GM12878 (cell line): Measurements from ENCODE around the gene FGFR2. TPM values are rescaled to one million over a fixed set of nuclear protein-coding genes. Genes with fewer than 3 reads are reported as not detected.

Experiments used
- ATAC-seq: fragments of 200-7000 bp; cut with Tn5 transposase; 3 replicates; pipeline ENCODE4 v1.9.1; 2020; ENCODE audit warnings: mild to moderate bottlenecking, moderate library complexity
- BruUV-seq: library from RNA; stranded (reverse); fragments of 400-500 nt; replicated peaks from 2 replicates; lab custom pipeline; 2021; lab: Mats Ljungman, UMichigan
- CTCF ChIA-PET: fragments of 300-600 bp; sonication (Branson Sonifier 250); formaldehyde crosslinking; extraction: SDS; loops from one replicate; lab custom pipeline; 2021; ENCODE audit warnings: inconsistent platforms; lab: Yijun Ruan, JAX
- POLR2A ChIA-PET: fragments of 350-600 bp; formaldehyde crosslinking; extraction: SDS; loops from one replicate; lab custom pipeline; 2021; ENCODE audit warnings: inconsistent platforms; lab: Charles Lee
- RAD21 ChIA-PET: fragments of 300-600 bp; sonication (Branson Sonifier 250); formaldehyde crosslinking; loops from one replicate; lab custom pipeline; 2023; ENCODE audit warnings: antibody characterized with exemption; ENCODE audit not compliant: unreplicated experiment; lab: Charles Lee
- SMC1A ChIA-PET: fragments of 300-600 bp; sonication (Branson Sonifier 250); formaldehyde crosslinking; loops from one replicate; lab custom pipeline; 2023; ENCODE audit not compliant: unreplicated experiment, uncharacterized antibody; lab: Charles Lee
- DNase-seq: peaks from one replicate; pipeline ENCODE4 v3.0.0-alpha.2; 2011; ENCODE audit warnings: low read depth, low spot score
- FAIRE-seq: peaks from 3 replicates; lab custom pipeline; 2011; peaks lifted over from hg19 to GRCh38; lab: Jason Lieb, UNC
- H2AFZ ChIP-seq: 2 replicates; pipeline ENCODE4 v1.6.0; 2011; ENCODE audit warnings: low read depth, low read length, control low read depth; ENCODE audit not compliant: control insufficient read depth
- H3K27ac ChIP-seq: 2 replicates; pipeline ENCODE4 v1.5.1; 2011; ENCODE audit warnings: control low read depth; ENCODE audit not compliant: control insufficient read depth, insufficient read depth
- H3K27me3 ChIP-seq, 2 experiments: replicated peaks in 1 of 2; 2 replicates each; pipeline versions ENCODE4 v1.6.0 to v1.6.1; 2011; ENCODE audit warnings: low read length in 1 of 2; ENCODE audit not compliant: control insufficient read depth in 2 of 2, insufficient read depth in 2 of 2
- H3K36me3 ChIP-seq, 2 experiments: 2 replicates each; pipeline ENCODE4 v1.5.1; 2011; ENCODE audit warnings: low read length in 1 of 2; ENCODE audit not compliant: control insufficient read depth in 2 of 2, insufficient read depth in 2 of 2
- H3K4me1 ChIP-seq: 2 replicates; pipeline ENCODE4 v1.6.1; 2011; ENCODE audit warnings: mild to moderate bottlenecking, low read length, moderate library complexity, mixed read lengths; ENCODE audit not compliant: control insufficient read depth, insufficient read depth
- H3K4me2 ChIP-seq: 2 replicates; pipeline ENCODE4 v1.6.0; 2011; ENCODE audit warnings: control low read depth; ENCODE audit not compliant: control insufficient read depth, insufficient read depth
- H3K4me3 ChIP-seq: fragments of 200-600 bp; sonication (generic); 2 replicates; pipeline ENCODE4 v1.5.1; 2016
- H3K79me2 ChIP-seq: 2 replicates; pipeline ENCODE4 v1.6.0; 2011; ENCODE audit warnings: low read length; ENCODE audit not compliant: control insufficient read depth, insufficient read depth
- H3K9ac ChIP-seq: 2 replicates; pipeline ENCODE4 v1.8.0; 2011; ENCODE audit warnings: low read length, control low read depth, mixed read lengths; ENCODE audit not compliant: control insufficient read depth, insufficient read depth
- H3K9me3 ChIP-seq: replicated peaks from 3 replicates; pipeline ENCODE4 v1.5.1; 2011; ENCODE audit warnings: mild to moderate bottlenecking, low read length; ENCODE audit not compliant: control insufficient read depth, insufficient read depth
- H4K20me1 ChIP-seq: 2 replicates; pipeline ENCODE4 v1.6.0; 2011; ENCODE audit not compliant: control insufficient read depth, insufficient read depth
- CBX3 ChIP-seq: fragments of 200-600 bp; sonication (generic); IDR thresholded peaks from 2 replicates; pipeline ENCODE4 v1.6.1; 2016; ENCODE audit warnings: low read depth, borderline replicate concordance
- EED ChIP-seq: sonication (generic); IDR thresholded peaks from 2 replicates; pipeline ENCODE4 v1.6.1; 2016; ENCODE audit warnings: antibody characterized with exemption, low read depth
- HDAC6 ChIP-seq: fragments of 200-600 bp; sonication (generic); IDR thresholded peaks from one replicate; pipeline ENCODE4 v1.8.0; 2017; ENCODE audit warnings: antibody characterized with exemption; ENCODE audit not compliant: unreplicated experiment
- HSF1 ChIP-seq: fragments of 150-350 bp; IDR thresholded peaks from 2 replicates; pipeline ENCODE4 v1.6.1; 2014; ENCODE audit warnings: mild to moderate bottlenecking, low read depth, low read length
- JUNB ChIP-seq: IDR thresholded peaks from 2 replicates; pipeline ENCODE4 v1.6.1; 2016; ENCODE audit warnings: antibody characterized with exemption, mild to moderate bottlenecking
- JUND ChIP-seq: IDR thresholded peaks from 2 replicates; pipeline ENCODE4 v1.6.1; 2012; ENCODE audit warnings: low read depth, mild to moderate bottlenecking, low read length, improper control_type of control experiment, moderate library complexity
- KAT2A ChIP-seq: conservative IDR thresholded peaks from 2 replicates; pipeline ENCODE4 v1.6.1; 2011; ENCODE audit warnings: low read depth, low read length; ENCODE audit not compliant: control insufficient read depth
- MXI1 ChIP-seq: fragments of 150-350 bp; IDR thresholded peaks from 2 replicates; pipeline ENCODE4 v1.6.1; 2011; ENCODE audit warnings: low read depth, mild to moderate bottlenecking, inconsistent platforms, low read length, improper control_type of control experiment
- MYC ChIP-seq: IDR thresholded peaks from 2 replicates; pipeline ENCODE4 v1.6.1; 2011; ENCODE audit warnings: mild to moderate bottlenecking, low read length, moderate library complexity, inconsistent platforms; ENCODE audit not compliant: insufficient read depth, insufficient replicate concordance, insufficient read length, severe bottlenecking
- NBN ChIP-seq: fragments of 450-650 bp; IDR thresholded peaks from 2 replicates; pipeline ENCODE4 v1.6.1; 2016
- NFIC ChIP-seq: IDR thresholded peaks from 2 replicates; pipeline ENCODE4 v1.6.1; 2012; ENCODE audit warnings: low read depth, mild to moderate bottlenecking, inconsistent platforms, low read length, moderate library complexity
- PAX5 ChIP-seq: IDR thresholded peaks from 2 replicates; pipeline ENCODE4 v1.6.1; 2011; ENCODE audit warnings: low read depth, low read length, borderline replicate concordance
- PBX3 ChIP-seq: IDR thresholded peaks from 2 replicates; pipeline ENCODE4 v1.6.1; 2011; ENCODE audit warnings: mild to moderate bottlenecking, low read depth, low read length, moderate library complexity; ENCODE audit not compliant: insufficient replicate concordance
- PML ChIP-seq: IDR thresholded peaks from 2 replicates; pipeline ENCODE4 v1.6.1; 2012; ENCODE audit warnings: low read length, inconsistent platforms
- POLR2AphosphoS5 ChIP-seq: IDR thresholded peaks from 2 replicates; pipeline ENCODE4 v1.6.1; 2011; ENCODE audit warnings: mild to moderate bottlenecking, low read length, inconsistent platforms
- SIX5 ChIP-seq: IDR thresholded peaks from 2 replicates; pipeline ENCODE4 v1.6.1; 2011; ENCODE audit warnings: mild to moderate bottlenecking, low read depth, low read length, moderate library complexity; ENCODE audit not compliant: severe bottlenecking
- TAF1 ChIP-seq: IDR thresholded peaks from 2 replicates; pipeline ENCODE4 v1.6.1; 2011; ENCODE audit warnings: mild to moderate bottlenecking, low read depth, low read length, borderline replicate concordance
- TCF7 ChIP-seq: IDR thresholded peaks from 2 replicates; pipeline ENCODE4 v1.6.1; 2014; ENCODE audit warnings: antibody characterized with exemption, borderline replicate concordance
- ZBTB4 ChIP-seq: fragments of 450-650 bp; formaldehyde crosslinking; IDR thresholded peaks from 2 replicates; pipeline ENCODE4 v1.4.0; 2022; ENCODE audit warnings: mild to moderate bottlenecking, moderate library complexity
- ZNF217 ChIP-seq: fragments of 450-650 bp; IDR thresholded peaks from 2 replicates; pipeline ENCODE4 v1.6.1; 2017; ENCODE audit warnings: antibody characterized with exemption, mild to moderate bottlenecking
- ZNF24 ChIP-seq: fragments of 450-650 bp; IDR thresholded peaks from 2 replicates; pipeline ENCODE4 v1.6.1; 2017; ENCODE audit warnings: antibody characterized with exemption, mild to moderate bottlenecking
- WGBS: methylation state at CpG from one replicate; pipeline ENCODE4 v1.1.6; 2016; ENCODE audit warnings: low lambda C conversion rate; ENCODE audit not compliant: insufficient replicate concordance, insufficient coverage; ENCODE audit errors: missing lambda C conversion rate; 5-methylcytosine and 5-hydroxymethylcytosine counted together
- in situ Hi-C: fragments of 300-500 bp; cut with MboI; formaldehyde crosslinking; loops from 9 replicates; pipeline ENCODE4 v1.14.3; 2018; ENCODE audit warnings: mixed read lengths
- intact Hi-C: fragments of 100-400 bp; cut with micrococcal nuclease; formaldehyde crosslinking; loops from one replicate; pipeline ENCODE4 v1.14.2; 2022; ENCODE audit not compliant: unreplicated experiment
- polyA plus RNA-seq, 11 experiments: library from polyadenylated mRNA; depleted of rRNA in 4 of 11; unstranded in 6 of 11; stranded (reverse) in 5 of 11; fragments of >200 nt; fragmentation: Nextera tagmentation in 4 of 11; fragmentation: Illumina TruSeq in 1 of 11; extraction: Ambion mirVana in 4 of 11; extraction: Trizol in 1 of 11; gene quantifications; 1 replicate in 1 of 11; 2 replicates in 10 of 11; pipeline versions ENCODE4 v1.2.1 to v1.2.3, GENCODE V29; 2011 to 2016; ENCODE audit warnings: inconsistent platforms in 2 of 11, missing spikeins in 2 of 11, low read depth in 1 of 11
- total RNA-seq, 4 experiments: library from RNA; depleted of rRNA in 3 of 4; stranded (reverse); fragments of >200 nt in 3 of 4; fragmentation: Illumina TruSeq in 1 of 4; extraction: Trizol in 1 of 4; gene quantifications; 2 replicates each; pipeline versions ENCODE4 v1.2.1 to v1.2.3, GENCODE V29; 2013 to 2021

FGFR2 gene
- total and polyA plus RNA-seq, 10 of the 15 experiments (the other 5 are each of a cell fraction or from before 2014, with no cell fraction given), result 0.04 to 0.15 TPM; not detected in 8

- no peak for TF ChIP-seq NFIC
- TF ChIP-seq MYC, result no peak
- TF ChIP-seq KAT2A, result no peak
- TF ChIP-seq ZBTB4 (CRISPR knock-in tag), result no peak
- no peak for TF ChIP-seq CBX3
Measured at GRCh38 chr10:121577568-121577967, 20.7 kb downstream of the FGFR2 start (continued).

- ChIA-PET RAD21 (no interaction called here), CTCF (no interaction called here), SMC1A (no interaction called here), POLR2A (no interaction called here)
- FAIRE-seq (no peak), DNase-seq (no peak), ATAC-seq (no peak)
- in situ Hi-C loops, result no loop called here
- H3K27ac ChIP-seq, result no peak overlapping the region
- H3K9ac ChIP-seq, result no peak overlapping the region
- no peak overlapping the region for H3K4me3 ChIP-seq
- 53% methylated on average over 10 of the region's 10 CpGs for WGBS
- H3K27me3 ChIP-seq, result no peaks in the 10 kb centered on the region
- no peaks in the 10 kb centered on the region for H3K9me3 ChIP-seq
- no TSS peak for BruUV-seq
- no peaks in the 10 kb centered on the region for H3K36me3 ChIP-seq
- no peaks in the 10 kb centered on the region for H3K79me2 ChIP-seq
- H3K4me1 ChIP-seq, result no peaks in the 10 kb centered on the region
- TF ChIP-seq TCF7 (no peak), SIX5 (no peak), JUNB (no peak), MXI1 (no peak), PAX5 (no peak), EED (no peak), PML (no peak), PBX3 (no peak), ZNF217 (no peak), JUND (no peak), TAF1 (no peak), NBN (no peak), POLR2AphosphoS5 (no peak), HDAC6 (no peak), HSF1 (no peak), ZNF24 (no peak)
- intact Hi-C loops, result no loop called here
- H3K4me2 ChIP-seq, result no peak overlapping the region
- H4K20me1 ChIP-seq, result no peaks in the 10 kb centered on the region
- no peak overlapping the region for H2AFZ ChIP-seq
Measured at GRCh38 chr10:121576139-121576538, 22.1 kb downstream of the FGFR2 start.
